ENCODE results near the gene MYO7A.

MYO7A gene

GRCh38 chr11:77129069-77129841 is 1.2 kb downstream of the MYO7A start:
- no peak for DNase-seq (ENCODE audit: low spot score)

- DNase-seq (ENCODE audit: low spot score), result no peak
Observed at GRCh38 chr11:77129842-77130756, 2.1 kb downstream of the MYO7A start.

- DNase-seq (ENCODE audit: low spot score), result peak; percentile 69
Observed at GRCh38 chr11:77130763-77131513, 2.9 kb downstream of the MYO7A start.

- no peak for DNase-seq (ENCODE audit: low spot score)
Observed at GRCh38 chr11:77131560-77131959, 3.5 kb downstream of the MYO7A start.

- DNase-seq (ENCODE audit: low spot score), result no peak
Observed at GRCh38 chr11:77135069-77135468, 7.0 kb downstream of the MYO7A start.

GRCh38 chr11:77136074-77136473 is 8.0 kb downstream of the MYO7A start:
- DNase-seq (ENCODE audit: low spot score), result peak; percentile 39

- no peak for DNase-seq (ENCODE audit: low spot score)
Observed at GRCh38 chr11:77136784-77137420, 8.9 kb downstream of the MYO7A start.

GRCh38 chr11:77137421-77137820 is 9.4 kb downstream of the MYO7A start:
- no peak for DNase-seq (ENCODE audit: low spot score)

- no peak for DNase-seq (ENCODE audit: low spot score)
Observed at GRCh38 chr11:77138106-77138649, 10.1 kb downstream of the MYO7A start.

GRCh38 chr11:77139201-77139600 is 11.2 kb downstream of the MYO7A start:
- DNase-seq (ENCODE audit: low spot score), result no peak

- no peak for DNase-seq (ENCODE audit: low spot score)
Observed at GRCh38 chr11:77140231-77140851, 12.3 kb downstream of the MYO7A start.

- DNase-seq (ENCODE audit: low spot score), result peak; percentile 62
Observed at GRCh38 chr11:77141034-77141433, 13.0 kb downstream of the MYO7A start.

GRCh38 chr11:77141475-77141874 is 13.4 kb downstream of the MYO7A start:
- DNase-seq (ENCODE audit: low spot score), result no peak

GRCh38 chr11:77142091-77142975 is 14.3 kb downstream of the MYO7A start:
- no peak for DNase-seq (ENCODE audit: low spot score)

- DNase-seq (ENCODE audit: low spot score), result no peak
Observed at GRCh38 chr11:77143405-77144020, 15.5 kb downstream of the MYO7A start.

GRCh38 chr11:77144196-77144856 is 16.3 kb downstream of the MYO7A start:
- DNase-seq (ENCODE audit: low spot score), result no peak

GRCh38 chr11:77144857-77145428 is 16.9 kb downstream of the MYO7A start:
- DNase-seq (ENCODE audit: low spot score), result no peak

- no peak for DNase-seq (ENCODE audit: low spot score)
Observed at GRCh38 chr11:77146261-77147035, 18.4 kb downstream of the MYO7A start.

All from AG08396 (cell line).